Vagina (tissue), 2 donors: ENCODE measurements around the gene EDDM3A.

Source experiments
- CTCF ChIP-seq, 3 experiments: fragments of 450-650 bp in 2 of 3; fragments of 200-600 bp in 1 of 3; sonication (generic) in 1 of 3; IDR thresholded peaks; one replicate each; pipeline ENCODE4 v1.5.1; 2017 to 2019; ENCODE audit warnings: antibody characterized with exemption in 3 of 3, mild to moderate bottlenecking in 2 of 3, moderate library complexity in 2 of 3
- POLR2A ChIP-seq, 2 donors: fragments of 450-650 bp; IDR thresholded peaks; one replicate each; pipeline ENCODE4 v1.6.1; 2017; ENCODE audit warnings: antibody characterized with exemption in 2 of 2, mild to moderate bottlenecking in 2 of 2, moderate library complexity in 2 of 2
- POLR2AphosphoS5 ChIP-seq, 2 donors: sonication (generic); formaldehyde crosslinking; IDR thresholded peaks; one replicate each; pipeline ENCODE4 v1.9.0; 2017; ENCODE audit warnings: antibody characterized with exemption in 2 of 2, mild to moderate bottlenecking in 2 of 2, low read depth in 1 of 2; ENCODE audit not compliant: insufficient read depth in 1 of 2

DNA sequence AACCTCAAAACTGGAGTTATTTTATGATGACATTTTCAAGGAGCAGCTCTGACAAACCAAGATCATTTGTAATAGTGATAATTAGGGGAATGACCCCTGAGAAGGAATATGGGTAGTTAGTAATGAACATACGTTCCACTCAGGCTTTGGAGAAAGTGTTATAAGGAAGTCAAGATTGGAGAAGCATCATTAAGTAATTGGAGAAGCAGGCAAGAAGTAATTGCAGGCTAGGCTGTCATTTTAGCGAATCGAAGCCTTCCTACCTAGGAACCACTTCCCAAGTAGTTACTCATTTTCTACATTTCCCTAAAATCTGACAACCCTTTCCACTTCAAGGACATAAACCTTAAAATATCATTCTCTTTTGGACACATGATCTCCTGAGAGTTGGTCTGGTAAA lies 23.7 kb downstream of the EDDM3A start:
- TF ChIP-seq CTCF (IDR thresholded peaks at IDR 0.05) (no peak), POLR2AphosphoS5 (IDR thresholded peaks at IDR 0.05; ENCODE audit: insufficient read depth in 1 of 2, low read depth in 1 of 2) (no peak), POLR2A (IDR thresholded peaks at IDR 0.05) (no peak)
